SH-SY5Y (cell line): ENCODE data around the gene MTARC2.

ENCODE experiments used
- GATA2 ChIP-seq: IDR thresholded peaks from 2 replicates; pipeline ENCODE4 v1.6.1; 2011; ENCODE audit warnings: mild to moderate bottlenecking, low read depth, low read length
- GATA3 ChIP-seq: IDR thresholded peaks from 2 replicates; pipeline ENCODE4 v1.6.1; 2011; ENCODE audit warnings: low read depth, mild to moderate bottlenecking, low read length, moderate library complexity

GRCh38 chr1:220767312-220768125 lies 19.4 kb downstream of the MTARC2 start:
- TF ChIP-seq GATA2: no peak
- TF ChIP-seq GATA3: no peak
